ENCODE results near the gene CARS1.

The CARS1 gene

DNA sequence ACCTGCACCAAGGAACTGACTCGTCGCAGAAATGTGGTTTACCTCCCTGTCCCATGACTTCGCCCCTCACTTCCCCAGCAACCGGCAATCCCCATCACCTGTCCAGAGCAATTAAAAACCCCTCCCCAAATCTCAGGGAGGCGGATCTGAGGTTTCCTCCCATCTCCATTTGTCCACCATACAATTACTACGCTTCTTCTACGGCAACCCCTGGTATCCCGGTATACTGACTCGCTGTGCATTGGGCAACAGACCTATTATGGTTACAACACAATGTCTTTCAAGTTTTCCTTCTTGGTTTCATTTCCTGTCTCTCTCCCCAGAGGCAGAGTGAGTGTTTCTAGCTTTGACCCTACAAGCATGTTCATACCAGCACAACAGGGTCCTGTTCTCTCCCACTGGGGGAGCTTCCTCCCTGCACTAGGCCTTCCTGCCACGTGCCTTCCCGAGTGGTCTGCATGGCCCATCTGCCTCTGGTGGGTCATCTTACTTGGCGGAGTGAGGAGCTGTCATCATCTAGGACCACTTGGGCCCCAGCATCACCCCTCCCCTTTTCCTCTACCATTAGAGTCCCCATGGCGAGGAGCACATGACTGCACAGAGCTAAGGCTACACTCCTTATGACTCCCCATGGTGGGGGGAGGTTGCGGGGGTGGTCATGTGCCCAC is 34.8 kb downstream of the CARS1 start:
- TF ChIP-seq, protein P1, sequence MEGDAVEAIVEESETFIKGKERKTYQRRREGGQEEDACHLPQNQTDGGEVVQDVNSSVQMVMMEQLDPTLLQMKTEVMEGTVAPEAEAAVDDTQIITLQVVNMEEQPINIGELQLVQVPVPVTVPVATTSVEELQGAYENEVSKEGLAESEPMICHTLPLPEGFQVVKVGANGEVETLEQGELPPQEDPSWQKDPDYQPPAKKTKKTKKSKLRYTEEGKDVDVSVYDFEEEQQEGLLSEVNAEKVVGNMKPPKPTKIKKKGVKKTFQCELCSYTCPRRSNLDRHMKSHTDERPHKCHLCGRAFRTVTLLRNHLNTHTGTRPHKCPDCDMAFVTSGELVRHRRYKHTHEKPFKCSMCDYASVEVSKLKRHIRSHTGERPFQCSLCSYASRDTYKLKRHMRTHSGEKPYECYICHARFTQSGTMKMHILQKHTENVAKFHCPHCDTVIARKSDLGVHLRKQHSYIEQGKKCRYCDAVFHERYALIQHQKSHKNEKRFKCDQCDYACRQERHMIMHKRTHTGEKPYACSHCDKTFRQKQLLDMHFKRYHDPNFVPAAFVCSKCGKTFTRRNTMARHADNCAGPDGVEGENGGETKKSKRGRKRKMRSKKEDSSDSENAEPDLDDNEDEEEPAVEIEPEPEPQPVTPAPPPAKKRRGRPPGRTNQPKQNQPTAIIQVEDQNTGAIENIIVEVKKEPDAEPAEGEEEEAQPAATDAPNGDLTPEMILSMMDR (IDR thresholded peaks at IDR 0.05; ENCODE audit: insufficient read depth, low read depth, low read length, missing control alignments), result no peak
- DNase-seq (ENCODE audit: low read depth), result peak; percentile 90
- H3K4me3 ChIP-seq (ENCODE audit: low read length), result no peak overlapping the region

DNA sequence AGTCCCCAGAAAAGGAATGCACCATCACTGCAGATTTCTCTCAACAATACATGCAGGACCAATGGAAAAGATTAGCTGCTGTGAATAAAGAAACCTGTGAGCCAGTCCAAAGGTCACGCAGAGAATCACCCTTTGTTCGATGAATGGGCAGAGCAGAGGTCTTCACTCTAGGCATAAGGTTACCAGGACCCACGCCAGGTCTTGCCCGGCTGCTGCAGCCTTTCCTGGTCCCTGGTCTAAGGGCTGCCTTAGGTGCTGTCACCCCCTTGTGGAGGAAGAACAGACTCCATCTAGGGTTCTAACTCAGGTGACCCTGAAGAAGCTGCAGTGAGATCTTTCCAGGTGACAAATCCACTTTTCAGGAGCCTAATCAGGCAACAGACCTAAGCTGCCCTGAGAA is 36.1 kb downstream of the CARS1 start:
- no peak overlapping the region for H3K4me3 ChIP-seq (ENCODE audit: low read length)
- TF ChIP-seq, protein P1 (IDR thresholded peaks at IDR 0.05; ENCODE audit: insufficient read depth, low read depth, low read length, missing control alignments), result peak; percentile 82
- DNase-seq (ENCODE audit: low read depth), result peak; percentile 69

DNA sequence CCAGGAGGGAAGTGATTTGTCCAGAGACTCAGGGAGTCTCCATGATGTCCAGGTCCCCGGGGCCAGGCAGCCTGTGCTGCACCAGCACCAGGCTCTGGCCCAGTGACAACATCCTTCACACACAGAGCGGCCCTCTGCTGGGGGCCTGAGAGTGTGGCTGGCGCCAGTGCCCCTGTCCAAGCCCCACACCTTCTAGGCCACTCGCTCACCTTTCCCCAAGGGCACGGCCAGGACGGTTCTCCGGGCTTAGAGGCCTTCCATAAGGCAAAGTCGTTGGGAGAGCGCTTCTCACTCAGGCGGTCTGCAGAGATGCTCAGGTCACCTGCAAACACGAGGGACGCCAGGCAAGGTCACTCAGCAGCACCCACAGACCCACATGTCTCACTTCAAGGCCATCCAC is 37.2 kb downstream of the CARS1 start:
- DNase-seq (ENCODE audit: low read depth), result no peak
- TF ChIP-seq, protein P1 (IDR thresholded peaks at IDR 0.05; ENCODE audit: insufficient read depth, low read depth, low read length, missing control alignments), result no peak
- no peak overlapping the region for H3K4me3 ChIP-seq (ENCODE audit: low read length)

DNA sequence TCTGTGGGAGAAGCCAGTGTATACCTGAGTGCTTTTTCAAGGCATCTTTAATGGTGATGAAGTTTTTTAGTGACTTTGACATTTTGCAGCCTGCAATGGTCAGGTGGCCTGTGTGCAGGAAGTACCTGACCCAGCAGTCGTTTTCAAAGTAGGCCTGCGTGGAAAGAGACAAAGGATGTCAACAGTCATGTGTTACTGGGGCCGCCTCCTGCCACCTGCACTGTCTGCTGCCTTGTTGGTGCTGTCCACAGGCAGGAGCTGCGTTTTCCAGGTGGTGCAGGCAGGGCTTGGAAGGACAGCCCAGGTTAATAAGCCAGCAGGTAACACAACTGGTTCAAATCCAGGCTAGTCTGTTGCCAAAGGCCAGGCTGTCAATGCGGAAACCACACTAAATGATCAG is 38.6 kb downstream of the CARS1 start:
- DNase-seq (ENCODE audit: low read depth), result no peak
- TF ChIP-seq, protein P1 (IDR thresholded peaks at IDR 0.05; ENCODE audit: insufficient read depth, low read depth, low read length, missing control alignments), result no peak
- no peak overlapping the region for H3K4me3 ChIP-seq (ENCODE audit: low read length)

DNA sequence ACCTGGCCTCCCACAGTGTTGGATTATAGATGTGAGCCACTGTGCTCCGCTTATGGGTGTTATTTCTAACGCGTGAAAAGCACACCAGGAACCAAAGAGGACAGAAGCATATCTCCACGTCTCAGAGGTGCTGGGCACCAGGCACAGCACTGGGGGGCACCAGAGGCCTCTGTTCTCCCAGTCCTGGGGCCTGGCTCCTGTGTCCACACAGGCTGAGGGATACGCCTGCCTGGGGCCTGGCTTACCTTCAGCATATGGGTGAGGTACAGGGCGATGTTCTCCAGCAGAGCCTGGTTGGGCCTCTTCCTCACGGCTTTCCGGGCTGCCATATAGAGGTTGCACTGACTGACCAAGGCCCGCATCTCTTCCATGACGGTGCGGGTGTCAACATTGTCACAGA is 40.4 kb downstream of the CARS1 start:
- DNase-seq (ENCODE audit: low read depth), result no peak

DNA sequence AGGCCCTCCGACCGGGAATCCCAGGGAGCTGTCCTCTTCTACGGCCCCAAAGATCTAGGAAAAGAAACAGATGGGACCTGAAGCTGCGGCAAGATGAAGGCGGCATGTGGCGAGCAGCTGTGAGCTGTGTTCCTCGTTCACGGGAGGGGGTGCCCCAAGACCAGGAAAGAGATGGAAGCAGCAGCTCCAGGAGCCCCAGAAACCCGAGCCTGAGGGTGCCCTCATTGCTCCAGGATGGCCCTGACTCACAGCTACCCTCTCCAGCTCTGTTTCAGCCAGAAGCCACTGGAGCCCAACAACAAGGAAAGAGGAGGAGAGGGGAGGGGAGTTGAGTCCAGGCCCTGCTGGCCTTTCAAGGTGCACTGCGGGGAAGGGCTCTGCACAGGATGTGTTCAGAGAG is 41.4 kb downstream of the CARS1 start:
- no peak for DNase-seq (ENCODE audit: low read depth)
- TF ChIP-seq, protein P1 (IDR thresholded peaks at IDR 0.05; ENCODE audit: insufficient read depth, low read depth, low read length, missing control alignments), result no peak
- no peak overlapping the region for H3K4me3 ChIP-seq (ENCODE audit: low read length)

More for the DNA sequence above, 40.4 kb downstream of the CARS1 start:
- no peak overlapping the region for H3K4me3 ChIP-seq (ENCODE audit: low read length)
- TF ChIP-seq, protein P1 (IDR thresholded peaks at IDR 0.05; ENCODE audit: insufficient read depth, low read depth, low read length, missing control alignments), result no peak

DNA sequence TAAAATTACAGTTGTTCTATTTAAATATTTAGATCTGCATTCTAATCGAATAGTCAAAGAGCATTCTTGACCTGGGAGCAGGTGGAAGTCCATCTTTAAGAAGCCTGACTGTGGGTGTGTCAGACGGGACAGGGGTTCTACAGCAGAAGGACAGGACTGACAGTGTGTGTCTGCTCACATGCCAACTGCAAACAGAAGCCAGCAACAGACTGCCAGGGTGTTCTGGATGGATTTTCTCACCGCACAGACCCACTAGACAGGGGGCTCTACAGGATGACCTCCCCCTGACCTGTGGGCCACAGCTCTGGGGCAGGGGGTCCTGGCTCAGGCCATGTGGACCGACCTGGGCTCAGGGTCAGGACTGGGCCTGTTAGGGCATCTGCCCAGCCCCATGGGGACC is 42.3 kb downstream of the CARS1 start:
- TF ChIP-seq, protein P1 (IDR thresholded peaks at IDR 0.05; ENCODE audit: insufficient read depth, low read depth, low read length, missing control alignments), result no peak
- H3K4me3 ChIP-seq (ENCODE audit: low read length), result no peak overlapping the region
- no peak for DNase-seq (ENCODE audit: low read depth)

Data from epithelial cell of esophagus (primary cell).